ENCODE measurements around the gene GASK1A.

- TF ChIP-seq POLR2A (IDR thresholded peaks at IDR 0.05) (no peak), CTCF (IDR thresholded peaks at IDR 0.05) (no peak)
Observed at GRCh38 chr3:43030162-43030935, 51.2 kb downstream of the GASK1A start.

Data from heart left ventricle (tissue), 13 donors.